A549 (cell line): ENCODE results near the gene TMPRSS4.

Experiments
- REST ChIP-seq: fragments of 200-600 bp; sonication (generic); IDR thresholded peaks from 2 replicates; pipeline ENCODE4 v1.6.1; 2016; ENCODE audit warnings: antibody characterized with exemption, mild to moderate bottlenecking, moderate library complexity
- SREBF2 ChIP-seq: fragments of 450-650 bp; IDR thresholded peaks from 2 replicates; pipeline ENCODE4 v1.6.1; 2014; ENCODE audit warnings: mild to moderate bottlenecking, moderate library complexity
- TF ChIP-seq, protein P1 (sequence below): fragments of >200 bp; sonication (Bioruptor Twin); formaldehyde crosslinking; IDR thresholded peaks from 3 replicates; pipeline ENCODE4 v1.5.1; 2016

DNA sequence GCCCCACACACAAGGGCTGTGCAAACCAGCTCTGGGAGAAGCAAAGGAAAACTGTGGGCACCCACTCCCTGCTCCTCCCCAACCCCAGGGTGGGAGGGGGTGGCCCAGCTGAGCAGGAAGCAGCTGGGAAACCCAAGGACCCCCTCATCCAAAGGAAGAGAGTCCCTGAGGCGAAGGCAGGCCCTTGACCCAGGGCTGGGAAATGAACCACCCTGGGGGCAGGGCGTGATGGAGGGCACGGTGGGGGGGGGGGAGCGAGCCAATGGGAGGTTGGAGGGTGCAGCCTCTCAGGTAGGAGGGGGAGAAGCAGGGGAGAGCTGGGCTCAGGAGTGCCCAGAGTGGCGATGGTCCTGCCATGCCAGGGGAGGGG is 58.9 kb downstream of the TMPRSS4 start:
- TF ChIP-seq, protein P1, sequence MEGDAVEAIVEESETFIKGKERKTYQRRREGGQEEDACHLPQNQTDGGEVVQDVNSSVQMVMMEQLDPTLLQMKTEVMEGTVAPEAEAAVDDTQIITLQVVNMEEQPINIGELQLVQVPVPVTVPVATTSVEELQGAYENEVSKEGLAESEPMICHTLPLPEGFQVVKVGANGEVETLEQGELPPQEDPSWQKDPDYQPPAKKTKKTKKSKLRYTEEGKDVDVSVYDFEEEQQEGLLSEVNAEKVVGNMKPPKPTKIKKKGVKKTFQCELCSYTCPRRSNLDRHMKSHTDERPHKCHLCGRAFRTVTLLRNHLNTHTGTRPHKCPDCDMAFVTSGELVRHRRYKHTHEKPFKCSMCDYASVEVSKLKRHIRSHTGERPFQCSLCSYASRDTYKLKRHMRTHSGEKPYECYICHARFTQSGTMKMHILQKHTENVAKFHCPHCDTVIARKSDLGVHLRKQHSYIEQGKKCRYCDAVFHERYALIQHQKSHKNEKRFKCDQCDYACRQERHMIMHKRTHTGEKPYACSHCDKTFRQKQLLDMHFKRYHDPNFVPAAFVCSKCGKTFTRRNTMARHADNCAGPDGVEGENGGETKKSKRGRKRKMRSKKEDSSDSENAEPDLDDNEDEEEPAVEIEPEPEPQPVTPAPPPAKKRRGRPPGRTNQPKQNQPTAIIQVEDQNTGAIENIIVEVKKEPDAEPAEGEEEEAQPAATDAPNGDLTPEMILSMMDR, result no peak
- no peak for TF ChIP-seq REST
- no peak for TF ChIP-seq SREBF2
